Measurements from ENCODE around the gene MLLT3.

Gene MLLT3

DNA sequence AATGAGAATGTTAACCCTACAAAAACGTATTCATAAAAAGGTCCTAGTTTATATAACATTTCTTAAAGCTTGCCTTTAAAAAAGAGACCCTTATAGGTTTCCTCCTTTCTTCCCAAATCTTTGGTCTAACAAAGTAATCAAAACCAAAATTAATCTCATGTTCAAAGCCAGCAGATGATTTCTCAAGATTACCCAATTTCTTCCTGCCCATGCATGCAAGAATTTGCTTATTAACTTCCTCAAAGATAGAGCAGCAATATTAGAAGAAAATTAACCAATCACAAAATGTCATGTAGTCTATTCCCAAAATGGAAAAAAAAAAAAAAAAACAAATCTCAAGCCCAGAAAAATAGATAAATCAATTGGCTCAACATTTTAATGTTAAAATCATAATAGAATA, 114.9 kb downstream of the MLLT3 start:
- no peak for DNase-seq

DNA sequence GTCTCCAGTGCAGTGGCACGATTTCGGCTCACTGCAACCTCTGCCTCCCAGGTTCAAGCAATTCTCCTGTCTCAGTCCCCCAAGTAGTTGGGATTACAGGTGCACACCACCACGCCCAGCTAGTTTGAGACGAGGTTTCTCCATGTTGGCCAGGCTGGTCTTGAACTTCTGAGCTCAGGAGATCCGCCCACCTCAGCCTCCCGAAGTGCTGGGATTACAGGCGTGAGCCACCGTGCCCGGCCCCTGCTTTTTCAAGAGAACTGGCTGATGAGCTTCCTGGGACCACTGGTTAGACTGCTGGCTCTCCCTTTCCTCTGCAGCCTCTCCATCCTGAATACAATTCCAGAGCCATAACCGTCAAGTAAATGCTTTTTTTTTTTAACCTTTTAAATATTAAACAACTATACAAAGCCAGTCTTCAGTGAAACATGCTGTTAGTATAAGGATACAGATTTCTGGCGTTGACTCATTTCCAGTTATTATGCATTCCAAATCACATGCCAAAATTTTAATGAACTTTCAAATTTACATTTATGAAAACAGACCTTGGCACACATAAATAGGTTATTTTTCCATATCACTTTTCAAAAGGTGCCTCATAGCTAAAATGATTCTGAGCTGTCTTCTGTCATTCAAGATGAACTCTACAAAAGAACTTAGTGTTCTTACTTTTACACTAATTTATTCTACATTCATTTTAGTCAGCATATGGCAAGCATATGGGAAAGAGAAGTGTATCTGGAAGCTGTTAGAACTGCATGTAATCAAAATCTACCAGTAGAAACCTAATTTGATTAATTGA, 116.0 kb downstream of the MLLT3 start:
- DNase-seq, result no peak

DNA sequence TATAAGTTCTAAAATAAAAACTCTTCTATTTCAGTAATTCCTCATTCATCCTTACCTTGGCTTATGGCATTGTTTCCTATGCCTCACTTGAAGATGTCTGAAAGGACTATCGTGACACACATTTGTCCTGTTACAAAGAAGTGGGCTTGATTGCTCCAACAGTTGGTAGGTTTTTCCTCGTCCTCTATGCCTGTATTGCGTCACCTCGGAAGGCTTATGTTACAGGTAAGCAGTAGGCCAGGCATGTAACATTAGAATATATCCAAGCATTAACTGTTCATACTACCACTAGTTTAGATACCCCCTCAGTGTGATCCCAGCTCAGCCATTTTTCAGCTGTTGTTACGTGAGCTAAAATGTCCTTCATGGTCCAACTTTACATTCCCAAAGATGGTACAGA, 116.7 kb downstream of the MLLT3 start:
- no peak for DNase-seq

DNA sequence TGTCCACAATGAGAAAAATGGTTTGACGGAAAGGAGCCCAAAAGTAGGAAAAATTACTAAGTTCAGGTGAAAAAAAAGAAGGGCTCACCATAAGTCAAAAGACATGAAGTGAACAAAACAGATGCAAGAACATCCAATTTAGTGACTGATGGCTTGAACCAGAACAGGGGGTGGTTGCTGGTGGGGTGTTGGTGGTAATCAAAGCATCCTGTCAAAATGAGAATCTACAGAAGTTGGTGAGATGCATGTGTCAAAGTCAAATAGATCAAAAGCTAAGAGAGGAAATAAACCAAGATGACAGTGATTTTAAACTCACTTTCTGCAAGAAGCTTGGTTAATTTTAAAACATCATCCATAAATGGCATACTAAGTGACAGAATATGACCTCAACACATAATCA, 117.4 kb downstream of the MLLT3 start:
- no peak for DNase-seq

DNA sequence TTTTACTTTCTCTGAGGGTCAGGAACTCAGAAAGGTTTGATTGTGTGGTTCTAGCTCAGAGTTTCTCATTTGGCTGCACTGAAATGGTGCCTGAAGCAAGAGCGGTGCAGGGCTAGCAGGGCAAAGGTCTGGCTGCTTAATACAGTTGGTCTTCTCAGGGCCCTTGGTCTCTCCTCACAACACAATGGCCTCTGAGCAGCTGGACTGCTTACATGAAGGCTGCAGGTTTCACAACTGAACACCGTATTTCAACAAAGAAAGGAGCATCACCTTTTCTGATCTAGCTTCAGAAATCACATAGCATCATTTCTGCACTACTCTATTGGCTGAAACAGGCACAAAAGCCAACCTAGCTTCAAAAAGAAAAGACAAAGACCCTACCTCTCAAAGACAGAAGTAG, 122.2 kb downstream of the MLLT3 start:
- no peak for DNase-seq

DNA sequence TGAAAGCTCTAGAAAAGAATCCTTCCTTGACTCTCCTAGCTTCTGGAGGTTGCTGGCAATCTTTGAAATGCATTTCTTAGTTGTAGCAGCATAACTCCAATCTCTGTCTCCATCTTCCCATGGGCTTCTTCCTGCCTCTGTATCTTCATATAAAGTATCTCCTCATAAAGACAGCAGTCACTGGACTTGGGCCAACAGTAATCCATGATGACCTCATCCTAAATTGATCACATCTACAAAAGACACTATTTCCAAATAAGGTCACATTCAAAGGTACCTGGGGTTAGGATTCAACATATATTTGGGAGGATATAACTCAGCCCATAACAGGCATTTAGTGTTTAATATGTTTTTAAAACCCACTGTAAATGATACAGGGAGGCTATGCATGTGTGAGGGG, 123.3 kb downstream of the MLLT3 start:
- DNase-seq, result no peak

DNA sequence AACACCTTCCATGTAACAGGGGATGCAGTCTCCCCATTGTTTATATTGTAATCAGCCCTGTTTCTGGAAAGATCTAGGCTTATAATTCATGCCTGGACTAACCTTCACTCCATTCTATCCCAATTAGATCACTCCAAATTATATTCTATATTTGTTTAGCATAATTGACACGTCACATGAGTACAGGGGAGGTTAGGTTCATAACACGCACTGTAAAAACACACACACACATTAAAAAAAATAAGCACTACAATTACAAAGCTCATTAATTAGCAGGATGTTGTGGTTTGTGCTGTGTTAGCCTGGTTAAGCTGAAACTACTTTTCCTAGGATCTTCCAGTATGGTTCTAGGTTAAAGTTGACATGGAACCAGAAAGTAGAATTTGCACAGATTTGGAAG, 126.0 kb downstream of the MLLT3 start:
- no peak for DNase-seq

DNA sequence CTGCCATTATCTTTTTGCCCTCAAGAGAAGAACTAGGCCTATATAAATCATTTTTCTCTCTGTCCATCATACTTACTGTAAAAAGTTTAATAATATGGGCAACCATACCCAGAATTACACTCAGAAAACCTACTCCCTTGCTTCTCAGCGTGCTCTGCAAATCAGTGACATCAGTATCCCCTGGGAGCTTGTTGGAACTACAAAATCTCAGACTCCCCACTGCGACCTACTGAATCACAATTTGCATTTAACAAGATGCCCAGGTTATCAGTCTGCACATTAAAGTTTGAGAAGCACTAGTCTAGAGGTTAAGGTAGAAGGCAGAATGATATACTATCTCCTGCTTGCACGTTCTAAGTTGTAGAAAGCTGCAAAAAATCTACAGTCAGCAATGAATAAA, 127.2 kb downstream of the MLLT3 start:
- DNase-seq, result no peak

DNA sequence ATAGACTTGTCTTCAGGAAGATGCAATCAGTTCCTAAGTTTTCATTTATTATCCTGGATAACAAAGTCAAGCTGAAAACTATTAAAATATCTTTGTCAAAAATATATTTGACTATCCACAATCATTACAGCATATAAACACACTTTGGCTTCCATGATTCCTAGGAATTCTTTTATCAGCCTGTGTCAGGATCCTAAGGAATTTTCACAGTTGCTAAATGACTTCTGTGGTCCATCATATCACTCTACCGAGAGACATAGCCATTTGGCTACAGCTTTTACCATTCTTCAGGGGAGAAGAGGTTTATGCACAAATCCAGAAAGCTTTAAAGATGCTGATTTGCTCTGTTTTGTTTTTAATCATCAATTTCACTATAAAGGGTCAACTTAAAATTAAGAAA, 128.3 kb downstream of the MLLT3 start:
- DNase-seq, result no peak

DNA sequence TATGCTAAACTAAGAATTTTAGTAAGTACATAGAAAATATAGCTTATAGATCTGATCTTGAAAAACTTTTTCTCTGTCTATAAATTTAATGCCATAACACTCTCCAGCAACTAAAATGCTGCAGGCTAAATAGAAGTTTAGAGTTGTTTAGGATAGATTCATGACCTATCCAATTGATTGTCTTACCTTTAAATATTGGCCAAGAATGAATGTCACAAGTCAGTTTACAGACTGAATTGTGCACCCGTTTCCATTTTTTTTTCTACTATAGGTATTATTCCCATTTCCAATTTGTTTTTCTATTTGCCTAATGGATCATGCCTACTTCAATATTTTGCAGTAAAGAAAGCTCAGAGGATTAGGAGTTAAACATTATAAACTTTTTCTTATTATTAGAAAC, 129.5 kb downstream of the MLLT3 start:
- DNase-seq, result no peak

DNA sequence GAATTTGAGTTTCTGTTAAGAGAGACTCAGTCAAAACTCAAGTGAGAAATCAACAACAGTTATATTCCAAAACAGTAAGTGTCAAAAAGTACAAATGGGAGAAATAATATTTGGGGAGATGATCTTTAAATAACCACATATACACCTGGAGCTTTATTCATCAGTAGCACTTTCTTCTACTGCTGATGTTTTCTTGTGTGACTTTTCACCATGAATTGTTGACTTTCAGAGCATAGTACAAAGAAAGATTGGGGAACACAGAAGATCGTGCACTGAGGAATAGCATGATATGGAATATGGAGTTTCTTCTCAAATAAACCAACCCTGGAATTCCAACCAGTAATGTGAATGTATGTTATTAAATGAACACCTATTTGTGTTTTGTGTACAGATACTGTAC, 130.7 kb downstream of the MLLT3 start:
- DNase-seq, result no peak

DNA sequence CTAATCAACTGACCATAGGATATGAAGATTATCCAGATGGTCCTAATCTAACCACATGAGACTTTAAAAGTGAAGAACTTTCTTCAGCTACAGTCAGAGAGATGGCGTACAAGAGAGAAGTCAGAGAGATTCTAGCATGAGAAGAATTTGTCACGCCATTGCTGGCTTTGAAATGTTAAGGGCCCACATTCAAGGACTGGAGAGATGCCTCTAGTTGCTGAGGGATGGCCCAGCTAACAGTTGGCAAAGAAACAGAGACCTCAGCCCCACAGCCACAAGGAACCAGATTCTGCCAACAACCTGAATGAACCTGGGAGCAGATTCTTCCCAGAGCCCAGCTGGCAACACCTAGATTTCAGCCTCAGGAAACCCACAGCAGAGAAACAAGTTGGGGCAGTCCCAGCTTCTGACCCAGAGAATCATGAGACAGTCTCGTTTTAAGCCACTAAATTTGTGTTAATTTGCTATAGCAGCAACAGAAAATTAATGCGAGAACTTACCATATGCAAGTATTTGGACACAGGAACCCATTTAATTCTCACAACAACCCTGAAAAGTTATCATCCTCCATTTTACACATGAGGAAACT, 132.0 kb downstream of the MLLT3 start:
- no peak for DNase-seq

DNA sequence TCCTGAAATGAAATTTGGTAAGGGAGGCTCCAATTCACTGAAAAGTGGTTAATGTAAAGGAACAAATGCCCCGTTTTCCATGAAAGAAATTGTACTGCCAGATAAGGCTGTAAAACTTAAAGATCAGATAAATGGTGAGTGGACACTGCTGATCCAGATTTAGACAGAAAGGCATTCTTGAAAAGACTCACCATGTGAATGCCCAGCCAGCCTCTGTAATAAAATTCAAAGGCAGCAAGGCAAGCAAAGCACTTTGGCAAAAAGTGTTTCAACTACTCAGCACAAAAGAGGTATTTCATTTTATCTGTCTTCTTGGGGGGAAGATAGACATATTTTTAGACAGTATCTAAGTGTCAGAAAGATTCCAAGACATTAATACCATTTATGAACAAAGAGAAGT, 133.6 kb downstream of the MLLT3 start:
- no peak for DNase-seq

DNA sequence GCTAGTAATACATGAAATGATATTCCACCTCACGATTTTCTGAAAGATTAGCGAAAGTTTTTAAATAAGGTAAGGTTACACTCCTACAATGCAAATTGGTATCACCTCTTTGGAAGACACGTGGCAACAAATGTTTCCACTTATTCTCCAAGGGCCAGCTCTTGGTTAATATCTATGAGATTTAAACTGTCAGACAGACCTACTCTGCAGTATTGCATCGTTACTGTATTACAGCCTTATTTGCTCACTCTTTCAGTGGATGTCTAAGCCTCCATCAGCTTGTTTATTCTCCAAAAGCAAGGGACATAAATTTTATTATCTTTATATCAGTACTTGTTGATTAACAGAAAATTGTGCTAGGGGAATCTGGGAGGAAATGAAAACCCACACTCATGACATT, 135.7 kb downstream of the MLLT3 start:
- DNase-seq, result no peak

DNA sequence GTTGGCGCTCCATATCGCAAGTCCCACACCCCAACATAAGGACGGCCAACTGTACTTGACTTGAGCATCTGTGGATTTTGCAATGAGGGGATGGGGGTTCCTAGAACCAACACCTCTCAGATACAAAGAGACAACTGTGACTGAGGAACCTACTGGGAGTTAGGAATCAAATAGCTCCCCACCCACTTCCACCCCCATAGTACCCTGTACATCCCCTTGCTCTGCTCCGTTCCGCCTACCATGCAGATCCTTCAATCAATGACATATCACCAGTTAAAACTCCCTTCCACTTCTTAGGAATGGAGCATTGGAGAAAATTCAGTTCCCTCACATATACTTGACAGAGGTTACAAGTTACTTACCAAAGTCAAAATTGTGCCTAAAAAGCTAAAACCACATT, 140.9 kb downstream of the MLLT3 start:
- no peak for DNase-seq

DNA sequence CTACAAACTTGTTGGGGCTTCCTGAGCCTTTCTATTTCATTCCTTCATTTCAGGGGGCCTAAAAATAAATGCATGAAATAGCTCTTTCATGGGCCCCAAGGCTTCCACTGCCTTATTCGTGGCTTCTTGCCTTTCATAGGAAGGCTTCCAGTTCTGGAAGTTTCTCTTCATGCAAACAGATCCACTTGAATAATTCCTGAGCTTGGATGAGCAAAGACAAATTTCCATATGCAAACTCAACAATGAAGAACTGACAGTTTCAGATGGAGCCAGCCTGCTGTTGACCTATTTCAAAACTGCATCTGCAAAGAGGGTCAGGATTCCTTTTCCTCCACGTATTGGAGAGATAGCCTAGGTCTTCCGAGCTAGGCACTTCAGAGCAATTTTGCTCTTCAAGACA, 142.1 kb downstream of the MLLT3 start:
- DNase-seq, result no peak

DNA sequence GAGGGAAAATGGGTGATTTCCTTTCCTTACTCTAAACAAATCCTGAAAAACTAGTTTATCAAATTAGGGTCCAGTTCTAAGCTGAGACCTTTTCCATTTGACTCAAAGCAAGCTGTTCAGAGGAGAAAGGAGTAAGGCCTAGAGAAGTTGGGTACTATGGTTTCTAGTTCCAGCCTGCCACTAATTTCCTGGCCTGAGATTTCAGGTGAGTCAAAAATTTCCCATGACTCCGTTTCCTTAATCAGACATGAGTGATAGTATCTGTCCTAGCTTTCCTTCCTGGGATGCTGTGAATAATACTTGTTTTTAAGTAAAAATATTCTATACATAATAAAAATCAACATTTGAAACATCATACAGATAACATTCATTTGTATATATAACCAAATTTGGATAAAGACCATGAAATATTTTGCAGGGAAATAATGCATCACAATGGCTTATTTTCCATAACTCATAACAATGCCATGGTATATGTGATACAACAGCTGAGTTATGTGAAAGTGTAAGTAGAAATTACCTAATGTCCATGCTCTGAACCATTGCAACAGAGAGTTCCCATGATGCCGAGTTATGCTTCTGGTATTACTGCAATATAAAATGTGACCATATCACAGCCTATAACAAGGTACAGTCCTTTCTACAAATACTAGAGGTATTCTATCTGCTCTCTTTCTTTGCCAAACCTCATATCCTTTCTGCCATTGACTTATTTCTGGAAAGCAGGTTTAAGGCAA, 142.7 kb downstream of the MLLT3 start:
- DNase-seq, result no peak

DNA sequence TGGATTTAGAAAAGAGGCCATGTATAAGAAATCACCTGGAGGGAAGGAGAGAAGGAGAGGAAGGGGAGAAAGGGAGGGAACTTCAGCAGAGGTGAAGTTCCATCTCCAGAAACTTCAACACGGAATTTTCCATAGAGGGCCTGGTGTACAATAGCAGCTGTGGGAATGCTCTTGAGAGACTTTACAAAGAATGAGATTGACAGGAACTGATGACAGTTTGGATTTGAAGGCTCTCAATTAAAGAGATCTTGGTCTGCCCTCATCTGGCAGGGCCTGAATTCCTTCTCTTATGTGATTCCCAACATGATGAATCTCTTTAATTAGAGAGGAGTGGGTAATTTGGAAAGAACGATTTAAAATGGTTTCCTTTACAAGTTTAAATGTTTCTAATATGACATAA, 143.5 kb downstream of the MLLT3 start:
- no peak for DNase-seq

DNA sequence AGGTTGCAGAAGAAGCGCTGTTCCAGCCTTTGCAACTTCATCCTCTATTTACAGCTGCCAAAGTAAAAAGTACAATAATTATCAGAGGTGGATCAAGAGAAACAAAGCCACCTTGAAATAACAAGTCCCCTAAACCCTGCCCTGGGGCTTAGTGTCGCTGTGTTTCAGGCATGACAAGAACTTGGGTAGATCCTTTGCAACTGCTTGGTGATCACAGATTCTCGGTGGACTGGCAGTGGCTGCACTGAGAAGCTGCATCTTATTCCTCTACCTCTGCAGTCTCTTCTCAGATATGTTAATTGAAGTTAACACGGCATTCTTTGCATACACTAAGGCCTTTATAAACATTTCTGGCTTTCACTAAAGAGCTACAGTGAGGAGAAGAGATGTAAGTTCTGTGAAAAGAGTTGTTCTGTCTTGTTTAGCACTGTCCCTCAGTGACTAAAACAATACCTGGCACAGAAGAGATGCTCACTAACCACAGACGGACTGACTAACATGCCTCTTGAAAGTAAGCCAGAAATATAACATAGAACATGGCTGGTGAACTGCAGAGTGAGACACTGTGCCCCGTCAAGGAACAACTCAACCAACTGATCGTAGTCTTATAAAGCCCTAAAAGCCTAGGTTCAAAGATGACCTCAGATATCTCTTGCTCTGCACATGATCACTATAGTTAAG, 144.2 kb downstream of the MLLT3 start:
- no peak for DNase-seq

DNA sequence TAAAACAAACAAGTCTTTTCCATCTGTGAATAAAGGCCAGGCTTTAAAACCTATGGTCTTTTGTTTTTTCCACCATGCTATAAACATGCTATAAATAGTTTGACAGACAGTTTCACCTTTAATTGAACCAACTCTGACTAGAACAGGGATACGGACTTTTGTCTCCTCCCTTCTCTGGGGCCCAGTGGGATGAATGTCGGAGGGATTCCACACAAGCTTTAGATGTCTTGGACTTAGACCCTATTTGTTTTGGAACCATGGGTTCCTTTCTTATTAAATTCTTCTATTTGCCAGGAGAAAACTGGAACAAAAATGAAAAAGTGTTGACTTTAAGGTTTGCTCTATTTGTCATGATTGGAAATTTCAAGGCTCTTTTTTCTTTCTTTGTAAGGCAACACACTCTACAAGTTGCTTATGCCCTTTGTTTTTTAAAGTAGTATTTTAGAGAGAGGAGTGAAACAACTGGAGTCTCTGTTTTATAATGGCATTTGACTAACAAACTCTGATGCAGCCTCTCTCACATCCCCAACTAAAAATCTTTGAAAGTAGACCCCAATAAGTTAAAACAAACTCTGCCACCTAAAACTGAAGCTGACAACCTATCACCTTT, 145.3 kb downstream of the MLLT3 start:
- no peak for DNase-seq

DNA sequence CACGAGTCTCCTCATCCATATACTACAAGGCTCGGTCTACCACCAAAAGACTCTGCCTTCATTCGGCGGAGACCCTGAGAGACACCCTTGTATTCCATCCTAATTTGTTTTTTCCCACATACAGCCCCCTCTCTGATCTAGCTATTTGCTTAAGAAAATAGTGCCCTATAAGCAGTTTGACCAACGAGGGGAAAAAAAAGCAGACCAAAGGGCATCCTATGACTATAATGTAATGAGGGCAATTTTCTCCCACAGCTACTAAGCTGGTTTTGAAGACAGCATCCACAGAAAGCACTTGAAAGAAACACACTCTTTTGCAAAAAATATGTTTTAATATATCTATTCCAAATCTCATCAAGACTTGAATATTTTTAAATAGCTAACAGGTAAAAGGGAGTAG, 147.8 kb downstream of the MLLT3 start:
- no peak for DNase-seq

DNA sequence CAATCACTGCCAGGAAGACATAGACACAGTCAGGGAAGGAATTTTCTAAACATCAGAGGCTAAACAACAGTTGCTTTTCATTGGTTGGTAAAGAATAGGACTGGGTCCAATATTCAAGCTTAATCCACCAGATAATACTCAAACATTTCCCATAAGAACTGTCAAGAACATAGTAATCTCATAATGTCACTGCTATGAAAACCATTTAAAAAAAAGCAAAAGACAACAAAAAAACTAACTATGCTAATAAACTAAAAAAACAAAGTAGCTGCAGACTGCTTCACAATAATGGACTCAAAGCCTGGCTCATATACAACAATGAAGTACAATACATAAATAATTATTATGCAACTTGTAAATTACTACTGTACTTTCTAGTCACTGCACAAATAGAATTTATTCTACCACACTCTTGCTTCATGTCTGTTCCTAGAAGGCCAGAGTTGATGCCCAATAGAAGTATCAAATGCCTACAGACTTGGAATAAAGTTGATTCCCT, 148.7 kb downstream of the MLLT3 start:
- DNase-seq, result no peak

Data from activated CD4-positive, alpha-beta T cell treated with anti-CD3 and anti-CD28 coated beads for 1 hour (primary cell).